Activated CD8-positive, alpha-beta T cell treated with anti-CD3 and anti-CD28 coated beads for 36 hours (primary cell): ENCODE measurements around the gene PRIM1. TPM values are rescaled to one million over a fixed set of nuclear protein-coding genes. Genes with fewer than 3 reads are reported as not detected.
A peak's percentile ranks its signal among the peaks of the same experiment; 100 is the strongest.
"Not testable (repeated sequence)": the region's sequence is repeated elsewhere in the genome, so short reads cannot be mapped to it uniquely, and the experiment has no call there.

Experiments used
- ATAC-seq: fragments of 200-7000 bp; cut with Tn5 transposase; one replicate; pipeline ENCODE4 v1.10.0; 2021; ENCODE audit warnings: mild to moderate bottlenecking, moderate library complexity
- CTCF ChIA-PET: fragments of 350-600 bp; sonication (Branson Sonifier 250); formaldehyde crosslinking; loops from one replicate; lab custom pipeline; 2021; ENCODE audit warnings: antibody characterized with exemption; lab: Charles Lee
- POLR2A ChIA-PET: fragments of 350-600 bp; sonication (Branson Sonifier 250); formaldehyde crosslinking; loops from one replicate; lab custom pipeline; 2021; ENCODE audit warnings: antibody characterized with exemption; lab: Charles Lee
- DNase-seq: peaks from one replicate; pipeline ENCODE4 v3.0.0-alpha.2; 2020
- H3K27ac Mint-ChIP-seq: one replicate; pipeline ENCODE4 v1.8.0; 2021; ENCODE audit warnings: mild to moderate bottlenecking, mixed read lengths
- H3K27me3 Mint-ChIP-seq: one replicate; pipeline ENCODE4 v1.8.0; 2021; ENCODE audit warnings: mixed read lengths
- H3K36me3 Mint-ChIP-seq: one replicate; pipeline ENCODE4 v1.8.0; 2021; ENCODE audit warnings: low read depth, mixed read lengths
- H3K4me1 Mint-ChIP-seq: one replicate; pipeline ENCODE4 v1.8.0; 2021; ENCODE audit warnings: low read depth, mixed read lengths
- H3K4me3 Mint-ChIP-seq: one replicate; pipeline ENCODE4 v1.8.0; 2021; ENCODE audit warnings: mild to moderate bottlenecking, moderate library complexity, mixed read lengths
- H3K9me3 Mint-ChIP-seq: one replicate; pipeline ENCODE4 v1.8.0; 2021; ENCODE audit warnings: mixed read lengths
- intact Hi-C: fragments of 100-400 bp; cut with micrococcal nuclease; formaldehyde crosslinking; loops from one replicate; pipeline ENCODE4 v1.10.0; 2022
- total RNA-seq, 2 experiments: library from RNA; stranded (reverse); gene quantifications; one replicate each; pipeline ENCODE4 v1.2.3, GENCODE V29; 2021
- TF ChIP-seq, protein P1 (sequence below): fragments of 200-600 bp; IDR thresholded peaks from one replicate; pipeline ENCODE4 v1.8.0; 2022; ENCODE audit warnings: antibody characterized with exemption, mild to moderate bottlenecking

The PRIM1 gene
- 10 to 100 TPM; 80.3 to 86.7 TPM for total RNA-seq

DNA sequence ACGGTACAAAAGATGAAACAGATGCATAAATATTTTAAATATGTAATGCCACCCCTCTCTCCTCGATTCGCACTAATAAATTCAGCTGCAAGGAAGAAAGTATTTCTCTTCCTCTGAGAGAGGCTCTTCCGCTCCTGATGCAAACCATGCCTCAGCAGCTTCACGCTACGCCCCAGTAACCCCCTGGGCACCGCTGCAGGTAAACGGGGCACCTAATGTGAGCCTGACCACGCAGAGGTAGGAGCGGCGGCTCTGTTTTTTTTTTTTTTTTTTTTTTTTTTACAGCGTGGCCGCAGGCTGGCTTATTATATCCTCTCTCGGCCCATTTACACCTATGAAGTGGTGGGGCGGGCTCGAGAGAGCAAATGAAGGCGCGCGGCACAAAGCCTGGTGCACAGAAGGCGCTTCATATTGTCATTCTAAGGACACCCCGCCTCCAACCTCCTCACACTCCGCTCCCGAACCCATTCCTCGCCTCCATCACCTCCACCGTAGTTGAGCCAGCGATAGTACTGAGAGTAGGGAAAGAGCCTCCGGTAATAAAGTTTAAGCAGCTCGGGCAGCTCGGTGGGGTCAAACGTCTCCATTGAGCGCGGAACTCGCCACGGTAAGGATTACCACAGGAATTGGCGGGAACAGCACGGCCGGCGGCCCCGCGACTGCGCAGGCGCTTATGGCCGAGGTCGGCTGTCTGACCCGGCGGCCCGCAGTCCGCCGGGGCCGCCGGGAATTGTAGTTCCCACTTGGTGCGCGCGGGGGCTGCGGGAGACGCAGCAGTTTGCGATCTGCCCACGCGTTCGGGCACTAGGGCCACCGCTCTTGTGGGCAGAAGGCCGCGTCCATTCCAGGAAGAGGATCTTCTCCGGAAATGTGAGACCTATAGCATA is at the start of gene PRIM1:
PRIM1 (minus strand) TSS at position 612 of the 887 bp plus-strand sequence; CDS start at position 587, 25 bp downstream.
- POLR2A ChIA-PET, result interaction anchor here (0.6 to 1.8 kb wide), 11 partner anchors 20 to 360 kb away, joined by 3 to 16 read pairs (median 4); partner anchors contain the start of genes ATP5F1B, NACA and STAT6
- peak within 1 kb of the TSS; percentile 99 for H3K27ac Mint-ChIP-seq
- DNase-seq (peak; percentile 94), ATAC-seq (peak; percentile 93)
- H3K27me3 Mint-ChIP-seq, result no peaks in the 10 kb centered on the region
- H3K4me1 Mint-ChIP-seq, result peaks cover 32% of the 10 kb centered on the region
- intact Hi-C loops, result no loop called here
- CTCF ChIA-PET, result interaction anchor here (0.6 to 4.0 kb wide), 5 partner anchors 57 to 484 kb away, joined by 3 to 17 read pairs (median 3); partner anchors contain the start of gene STAT6
- TF ChIP-seq, protein P1, sequence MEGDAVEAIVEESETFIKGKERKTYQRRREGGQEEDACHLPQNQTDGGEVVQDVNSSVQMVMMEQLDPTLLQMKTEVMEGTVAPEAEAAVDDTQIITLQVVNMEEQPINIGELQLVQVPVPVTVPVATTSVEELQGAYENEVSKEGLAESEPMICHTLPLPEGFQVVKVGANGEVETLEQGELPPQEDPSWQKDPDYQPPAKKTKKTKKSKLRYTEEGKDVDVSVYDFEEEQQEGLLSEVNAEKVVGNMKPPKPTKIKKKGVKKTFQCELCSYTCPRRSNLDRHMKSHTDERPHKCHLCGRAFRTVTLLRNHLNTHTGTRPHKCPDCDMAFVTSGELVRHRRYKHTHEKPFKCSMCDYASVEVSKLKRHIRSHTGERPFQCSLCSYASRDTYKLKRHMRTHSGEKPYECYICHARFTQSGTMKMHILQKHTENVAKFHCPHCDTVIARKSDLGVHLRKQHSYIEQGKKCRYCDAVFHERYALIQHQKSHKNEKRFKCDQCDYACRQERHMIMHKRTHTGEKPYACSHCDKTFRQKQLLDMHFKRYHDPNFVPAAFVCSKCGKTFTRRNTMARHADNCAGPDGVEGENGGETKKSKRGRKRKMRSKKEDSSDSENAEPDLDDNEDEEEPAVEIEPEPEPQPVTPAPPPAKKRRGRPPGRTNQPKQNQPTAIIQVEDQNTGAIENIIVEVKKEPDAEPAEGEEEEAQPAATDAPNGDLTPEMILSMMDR, result no peak
- no peaks in the 10 kb centered on the region for H3K9me3 Mint-ChIP-seq
- H3K4me3 Mint-ChIP-seq, result peak within 1 kb of the TSS; percentile 95
- peaks cover 39% of the 10 kb centered on the region for H3K36me3 Mint-ChIP-seq

DNA sequence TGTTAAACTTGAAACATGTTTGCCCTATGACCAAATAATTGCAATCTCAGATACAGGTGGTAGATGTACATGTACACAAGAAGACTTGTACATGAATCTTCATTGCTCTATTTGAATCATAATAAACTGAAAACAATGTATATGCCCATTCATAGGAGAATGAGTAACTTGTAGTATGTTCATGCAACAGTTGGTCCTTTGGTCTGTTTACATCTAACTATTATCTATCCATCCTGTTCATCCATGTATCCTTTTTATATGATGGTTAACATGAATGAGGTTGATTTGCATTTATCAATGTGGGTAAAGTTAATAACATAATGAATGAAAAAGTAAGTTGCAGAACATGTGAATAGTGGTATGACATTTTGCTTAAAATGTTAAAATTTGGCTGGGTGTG is 48.1 kb upstream of the PRIM1 start:
- DNase-seq, result no peak

DNA sequence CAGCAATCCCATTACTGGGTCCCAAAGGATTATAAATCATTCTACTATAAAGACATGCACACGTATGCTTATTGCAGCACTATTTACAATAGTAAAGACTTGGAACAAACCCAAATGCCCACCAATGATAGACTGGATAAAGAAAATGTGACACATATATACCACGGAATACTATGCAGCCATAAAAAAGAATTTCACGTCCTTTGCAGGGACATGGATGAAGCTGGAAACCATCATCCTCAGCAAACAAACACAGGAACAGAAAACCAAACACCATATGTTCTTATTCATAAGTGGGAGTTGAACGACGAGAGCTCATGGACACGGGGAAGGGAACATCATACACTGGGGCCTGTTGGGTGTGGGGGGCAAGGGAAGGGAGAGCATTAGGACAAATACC is 47.2 kb upstream of the PRIM1 start:
- DNase-seq, H3K27me3 Mint-ChIP-seq, CTCF ChIA-PET: not testable (repeated sequence)

More for the DNA sequence above, 48.1 kb upstream of the PRIM1 start:
- H3K9me3 Mint-ChIP-seq, result no peaks in the 10 kb centered on the region
- no peaks in the 10 kb centered on the region for H3K4me1 Mint-ChIP-seq
- POLR2A ChIA-PET, result no interaction called here
- H3K36me3 Mint-ChIP-seq, result no peaks in the 10 kb centered on the region
- CTCF ChIA-PET, result no interaction called here
- no peak overlapping the region for H3K4me3 Mint-ChIP-seq
- TF ChIP-seq, protein P1, result no peak
- no peaks in the 10 kb centered on the region for H3K27me3 Mint-ChIP-seq
- intact Hi-C loops, result no loop called here
- ATAC-seq, result no peak
- no peak overlapping the region for H3K27ac Mint-ChIP-seq

DNA sequence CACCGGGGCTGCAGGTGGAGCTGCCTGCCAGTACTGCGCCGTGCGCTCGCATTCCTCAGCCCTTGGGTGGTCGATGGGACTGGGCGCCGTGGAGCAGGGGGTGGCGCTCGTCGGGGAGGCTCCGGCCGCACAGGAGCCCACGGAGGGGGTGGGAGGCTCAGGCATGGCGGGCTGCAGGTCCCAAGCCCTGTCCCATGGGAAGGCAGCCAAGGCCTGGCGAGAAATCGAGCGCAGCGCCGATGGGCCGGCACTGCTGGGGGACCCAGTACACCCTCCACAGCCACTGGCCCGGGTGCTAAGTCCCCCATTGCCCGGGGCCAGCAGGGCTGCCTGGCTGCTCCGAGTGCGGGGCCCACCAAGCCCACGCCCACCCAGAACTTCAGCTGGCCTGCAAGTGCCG is 43.7 kb upstream of the PRIM1 start:
- H3K4me3 Mint-ChIP-seq, H3K27me3 Mint-ChIP-seq, H3K27ac Mint-ChIP-seq, ATAC-seq, POLR2A ChIA-PET, H3K4me1 Mint-ChIP-seq, DNase-seq, H3K9me3 Mint-ChIP-seq, H3K36me3 Mint-ChIP-seq, intact Hi-C loops, CTCF ChIA-PET: not testable (repeated sequence)

More for the DNA sequence above, 47.2 kb upstream of the PRIM1 start:
- H3K27ac Mint-ChIP-seq, H3K4me1 Mint-ChIP-seq, H3K36me3 Mint-ChIP-seq, intact Hi-C loops, ATAC-seq, POLR2A ChIA-PET, H3K9me3 Mint-ChIP-seq, H3K4me3 Mint-ChIP-seq: not testable (repeated sequence)

DNA sequence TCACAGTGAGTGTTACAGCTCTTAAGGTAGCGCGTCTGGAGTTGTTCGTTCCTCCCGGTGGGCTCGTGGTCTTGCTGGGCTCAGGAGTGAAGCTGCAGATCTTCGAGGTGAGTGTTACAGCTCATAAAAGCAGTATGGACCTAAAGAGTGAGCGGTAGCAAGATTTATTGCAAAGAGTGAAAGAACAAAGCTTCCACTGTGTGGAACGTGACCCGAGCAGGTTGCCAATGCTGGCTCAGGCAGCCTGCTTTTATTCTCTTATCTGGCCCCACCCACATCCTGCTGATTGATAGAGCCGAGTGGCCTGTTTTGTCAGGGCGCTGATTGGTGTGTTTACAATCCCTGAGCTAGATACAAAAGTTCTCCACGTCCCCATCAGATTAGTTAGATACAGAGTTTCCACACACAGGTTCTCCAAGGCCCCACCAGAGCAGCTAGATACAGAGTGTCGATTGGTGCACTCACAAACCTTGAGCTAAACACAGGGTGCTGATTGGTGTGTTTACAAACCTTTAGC is 43.0 kb upstream of the PRIM1 start:
- H3K4me1 Mint-ChIP-seq, H3K27me3 Mint-ChIP-seq, CTCF ChIA-PET, H3K27ac Mint-ChIP-seq, H3K4me3 Mint-ChIP-seq, intact Hi-C loops, H3K9me3 Mint-ChIP-seq, H3K36me3 Mint-ChIP-seq, POLR2A ChIA-PET, ATAC-seq, DNase-seq: not testable (repeated sequence)

DNA sequence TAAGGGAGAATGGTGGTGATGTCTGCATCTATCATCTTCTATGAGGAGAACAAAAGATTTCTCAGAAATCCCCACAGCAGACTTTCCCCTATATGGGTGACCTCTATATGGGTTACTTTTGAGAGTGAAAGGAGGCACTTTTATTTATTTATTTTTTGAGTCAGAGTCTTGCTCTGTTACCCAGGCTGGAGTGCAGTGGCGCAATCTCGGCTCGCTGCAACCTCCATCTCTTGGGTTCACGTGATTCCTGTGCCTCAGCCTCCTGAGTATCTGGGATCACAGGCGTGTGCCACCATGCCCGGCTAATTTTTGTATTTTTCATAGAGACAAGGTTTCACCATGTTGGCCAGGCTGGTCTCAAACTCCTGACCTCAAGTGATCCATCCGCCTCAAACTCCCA is 41.0 kb upstream of the PRIM1 start:
- intact Hi-C loops, POLR2A ChIA-PET, H3K4me1 Mint-ChIP-seq, DNase-seq, H3K9me3 Mint-ChIP-seq, ATAC-seq, CTCF ChIA-PET, H3K4me3 Mint-ChIP-seq, H3K36me3 Mint-ChIP-seq, H3K27ac Mint-ChIP-seq, H3K27me3 Mint-ChIP-seq: not testable (repeated sequence)
